ENCODE results near the gene NLGN4Y.
"Not testable (repeated sequence)": the region's sequence is repeated elsewhere in the genome, so short reads cannot be mapped to it uniquely, and the experiment has no call there.

NLGN4Y gene

DNA sequence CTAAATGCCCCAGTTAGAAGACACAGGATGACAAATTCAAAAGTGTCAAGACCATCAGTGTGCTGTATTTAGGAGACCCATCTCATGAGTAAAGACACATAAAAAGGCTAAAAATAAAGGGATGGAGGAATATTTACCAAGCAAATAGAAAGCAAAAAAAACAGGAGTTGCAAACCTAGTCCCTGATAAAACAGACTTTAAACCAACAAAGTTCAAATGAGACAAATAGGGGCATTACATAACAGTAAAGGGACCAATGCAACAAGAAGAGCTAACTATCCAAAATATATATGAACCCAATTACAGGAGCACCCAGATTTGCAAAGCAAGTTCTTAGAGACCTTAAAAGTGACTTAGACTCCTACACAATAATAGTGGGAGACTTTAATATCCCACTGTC is 336.1 kb downstream of the NLGN4Y start:
- no peak for DNase-seq

DNA sequence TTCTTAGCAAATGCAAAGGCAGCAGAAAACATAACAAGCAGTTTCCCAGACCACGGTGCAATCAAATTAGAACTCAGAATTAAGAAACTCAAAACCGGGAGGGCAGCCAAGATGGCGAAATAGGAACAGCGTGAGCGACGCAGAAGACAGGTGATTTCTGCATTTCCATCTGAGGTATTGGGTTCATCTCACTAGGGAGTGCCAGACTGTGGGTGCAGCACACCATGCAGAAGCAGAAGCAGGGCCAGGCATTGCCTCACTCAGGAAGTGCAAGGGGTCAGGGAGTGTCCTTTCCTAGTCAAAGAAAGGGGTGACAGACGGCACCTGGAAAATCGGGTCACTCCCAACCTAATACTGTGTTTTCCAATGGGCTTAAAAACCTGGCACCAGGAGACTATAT is 336.7 kb downstream of the NLGN4Y start:
- not testable (repeated sequence) for DNase-seq

DNA sequence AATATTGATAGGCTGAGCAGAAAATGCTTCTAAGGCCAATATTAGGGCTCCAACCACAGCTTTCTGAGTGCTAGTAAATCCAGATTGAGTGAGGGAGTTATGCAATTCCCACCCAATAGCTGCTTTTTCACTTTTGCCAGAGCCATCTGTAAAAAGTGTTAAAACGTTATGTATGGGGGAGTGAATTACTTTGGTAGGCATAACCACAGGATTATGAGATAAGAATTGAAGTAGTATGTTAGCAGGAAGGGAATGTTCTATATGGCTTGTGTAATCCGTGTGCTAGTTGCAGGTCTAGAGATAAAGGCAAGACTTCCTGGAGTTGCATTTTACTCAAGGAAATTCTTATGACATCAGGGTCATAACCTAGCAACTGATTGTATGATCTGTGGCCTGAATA is 347.6 kb downstream of the NLGN4Y start:
- no peak for DNase-seq
